K562 (cell line): ENCODE results near the gene GRWD1. TPM values are rescaled to one million over a fixed set of nuclear protein-coding genes. Genes with fewer than 3 reads are reported as not detected.

ENCODE experiments used
- ARID3B ChIP-seq: fragments of 250-450 bp; sonication (Bioruptor Pico); IDR thresholded peaks from 2 replicates; pipeline ENCODE4 v1.4.0; 2020; ENCODE audit warnings: borderline replicate concordance
- CREBBP ChIP-seq: IDR thresholded peaks from one replicate; pipeline ENCODE4 v1.6.1; 2012; ENCODE audit warnings: low read depth, mild to moderate bottlenecking, control low read depth, inconsistent platforms, low read length
- CUX1 ChIP-seq: fragments of 200-800 bp; sonication (Bioruptor generic); IDR thresholded peaks from 2 replicates; pipeline ENCODE4 v1.6.1; 2016; ENCODE audit warnings: missing genetic modification characterization, missing compliant biosample characterization
- GTF3C2 ChIP-seq: IDR thresholded peaks from 3 replicates; pipeline ENCODE4 v1.6.1; 2011; ENCODE audit warnings: borderline replicate concordance, mild to moderate bottlenecking, moderate library complexity; ENCODE audit not compliant: insufficient read length; ENCODE audit errors: extremely low read depth
- IRF1 ChIP-seq: sonication (generic); formaldehyde crosslinking; IDR thresholded peaks from 2 replicates; pipeline ENCODE4 v1.8.0; 2022; ENCODE audit warnings: missing genetic modification reagents, mild to moderate bottlenecking, borderline replicate concordance
- SNRNP70 ChIP-seq: fragments of 200-400 bp; formaldehyde crosslinking; optimal IDR thresholded peaks from 2 replicates; pipeline ENCODE3; 2017; ENCODE audit warnings: low read depth, low read length
- VEZF1 ChIP-seq: fragments of 200-800 bp; sonication (Bioruptor generic); IDR thresholded peaks from 2 replicates; pipeline ENCODE4 v1.6.1; 2017; ENCODE audit warnings: missing genetic modification characterization, missing compliant biosample characterization
- ZNF121 ChIP-seq: sonication (generic); formaldehyde crosslinking; conservative IDR thresholded peaks from 2 replicates; pipeline ENCODE4 v1.8.0; 2022; ENCODE audit warnings: missing genetic modification reagents
- ZNF398 ChIP-seq: fragments of 250-450 bp; sonication (Bioruptor Pico); IDR thresholded peaks from 2 replicates; pipeline ENCODE4 v1.8.0; 2021; ENCODE audit warnings: moderate library complexity, mild to moderate bottlenecking, inconsistent platforms
- ZNF77 ChIP-seq: fragments of 250-450 bp; sonication (Bioruptor Pico); IDR thresholded peaks from 2 replicates; pipeline ENCODE4 v1.5.0; 2020
- polyA plus RNA-seq, 8 experiments: library from polyadenylated mRNA; depleted of rRNA in 4 of 8; stranded (reverse) in 5 of 8; unstranded in 3 of 8; fragments of >200 nt; fragmentation: Nextera tagmentation in 2 of 8; fragmentation: Illumina TruSeq in 1 of 8; extraction: Ambion mirVana in 2 of 8; extraction: Trizol in 1 of 8; gene quantifications; 2 replicates each; pipeline versions ENCODE4 v1.2.1 to v1.2.3, GENCODE V29; 2011 to 2014; ENCODE audit warnings: inconsistent platforms in 1 of 8, missing spikeins in 1 of 8
- total RNA-seq, 7 experiments: library from RNA; depleted of rRNA in 6 of 7; stranded (reverse); fragments of >200 nt in 6 of 7; fragmentation: Illumina TruSeq in 2 of 7; extraction: Trizol in 2 of 7; gene quantifications; 2 replicates each; pipeline versions ENCODE4 v1.2.1 to v1.2.3, GENCODE V29; 2011 to 2021; ENCODE audit warnings: low replicate concordance in 1 of 7

Gene GRWD1
- total and polyA plus RNA-seq, 9 of the 15 experiments (the other 6 are each of a cell fraction or from before 2014, with no cell fraction given), result 1.5 to 87.2 (median 24.5) TPM

GRCh38 chr19:48398375-48399235 lies 47.2 kb upstream of the GRWD1 start (continued):
- TF ChIP-seq ZNF398 (CRISPR knock-in tag) (no peak), ARID3B (CRISPR knock-in tag) (no peak; the same call in 1 of the 2 replicates), GTF3C2 (no peak), VEZF1 (CRISPR knock-in tag) (peak; percentile 78), SNRNP70 (no peak), ZNF121 (CRISPR knock-in tag) (no peak), IRF1 (CRISPR knock-in tag) (no peak), CUX1 (CRISPR knock-in tag) (peak; percentile 20; the same call in 1 of the 2 replicates), ZNF77 (CRISPR knock-in tag) (no peak), CREBBP (no peak)
